Measurements from ENCODE around the gene PCDHGA2. TPM values are rescaled to one million over a fixed set of nuclear protein-coding genes. Genes with fewer than 3 reads are reported as not detected.

PCDHGA2 gene
- total and polyA plus RNA-seq, 11 donors: 2.7 to 15.1 (median 10.5) TPM

DNA sequence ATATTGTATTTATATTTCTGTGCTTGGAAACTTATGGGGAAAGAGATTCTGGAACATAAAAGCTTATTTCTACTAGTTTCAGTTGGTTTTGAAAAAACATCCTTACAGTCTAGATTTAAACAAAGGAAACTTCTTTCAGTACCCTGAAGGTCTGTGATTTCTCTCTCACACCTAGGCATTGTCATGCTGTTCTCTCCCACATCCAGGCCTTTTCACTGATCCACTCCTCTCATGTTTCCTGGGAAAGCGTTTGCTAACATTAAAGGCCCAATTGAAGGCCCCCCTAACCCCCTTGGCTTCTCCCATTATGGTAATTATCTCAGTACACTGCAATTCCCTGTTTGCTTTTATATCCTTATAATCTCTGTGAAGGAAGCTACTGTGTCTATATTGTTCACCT, 4.2 kb downstream of the PCDHGA2 start:
- Histone ChIP-seq H3K4me1 (peaks cover 0 to 10% (median 0%) of the 10 kb centered on the region in 12 donors), H3K27ac (peak overlapping the region; percentile 55 to 82 (median 72)), H3K36me3 (peaks cover 0 to 4% (median 0%) of the 10 kb centered on the region in 9 donors), H3K4me3 (peak overlapping the region in 10 of 12 donors; percentile 21 to 61 (median 46)), H3K9me3 (peaks cover 0 to 97% (median 47%) of the 10 kb centered on the region in 12 donors), H3K27me3 (peaks cover 0 to 28% (median 0%) of the 10 kb centered on the region in 9 donors)
- TF ChIP-seq, protein P1, sequence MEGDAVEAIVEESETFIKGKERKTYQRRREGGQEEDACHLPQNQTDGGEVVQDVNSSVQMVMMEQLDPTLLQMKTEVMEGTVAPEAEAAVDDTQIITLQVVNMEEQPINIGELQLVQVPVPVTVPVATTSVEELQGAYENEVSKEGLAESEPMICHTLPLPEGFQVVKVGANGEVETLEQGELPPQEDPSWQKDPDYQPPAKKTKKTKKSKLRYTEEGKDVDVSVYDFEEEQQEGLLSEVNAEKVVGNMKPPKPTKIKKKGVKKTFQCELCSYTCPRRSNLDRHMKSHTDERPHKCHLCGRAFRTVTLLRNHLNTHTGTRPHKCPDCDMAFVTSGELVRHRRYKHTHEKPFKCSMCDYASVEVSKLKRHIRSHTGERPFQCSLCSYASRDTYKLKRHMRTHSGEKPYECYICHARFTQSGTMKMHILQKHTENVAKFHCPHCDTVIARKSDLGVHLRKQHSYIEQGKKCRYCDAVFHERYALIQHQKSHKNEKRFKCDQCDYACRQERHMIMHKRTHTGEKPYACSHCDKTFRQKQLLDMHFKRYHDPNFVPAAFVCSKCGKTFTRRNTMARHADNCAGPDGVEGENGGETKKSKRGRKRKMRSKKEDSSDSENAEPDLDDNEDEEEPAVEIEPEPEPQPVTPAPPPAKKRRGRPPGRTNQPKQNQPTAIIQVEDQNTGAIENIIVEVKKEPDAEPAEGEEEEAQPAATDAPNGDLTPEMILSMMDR (IDR thresholded peaks at IDR 0.05): no peak
- TF ChIP-seq POLR2A (IDR thresholded peaks at IDR 0.05): no peak
- DNase-seq: no peak
- 16 to 21% (median 17%) methylated on average over 1 of the region's 1 CpG for WGBS, 4 donors
- peak; percentile 50 to 69 (median 59) for ATAC-seq
- intact Hi-C loops (cut with DNase I): loop anchor here in 3 of 10 donors (5.0 to 10.0 kb wide), 4 partner anchors 62 to 220 kb away; partner anchors contain the start of genes PCDHGA9 (in 1 of the 3) and PCDHGB6 (in 1 of the 3)

DNA sequence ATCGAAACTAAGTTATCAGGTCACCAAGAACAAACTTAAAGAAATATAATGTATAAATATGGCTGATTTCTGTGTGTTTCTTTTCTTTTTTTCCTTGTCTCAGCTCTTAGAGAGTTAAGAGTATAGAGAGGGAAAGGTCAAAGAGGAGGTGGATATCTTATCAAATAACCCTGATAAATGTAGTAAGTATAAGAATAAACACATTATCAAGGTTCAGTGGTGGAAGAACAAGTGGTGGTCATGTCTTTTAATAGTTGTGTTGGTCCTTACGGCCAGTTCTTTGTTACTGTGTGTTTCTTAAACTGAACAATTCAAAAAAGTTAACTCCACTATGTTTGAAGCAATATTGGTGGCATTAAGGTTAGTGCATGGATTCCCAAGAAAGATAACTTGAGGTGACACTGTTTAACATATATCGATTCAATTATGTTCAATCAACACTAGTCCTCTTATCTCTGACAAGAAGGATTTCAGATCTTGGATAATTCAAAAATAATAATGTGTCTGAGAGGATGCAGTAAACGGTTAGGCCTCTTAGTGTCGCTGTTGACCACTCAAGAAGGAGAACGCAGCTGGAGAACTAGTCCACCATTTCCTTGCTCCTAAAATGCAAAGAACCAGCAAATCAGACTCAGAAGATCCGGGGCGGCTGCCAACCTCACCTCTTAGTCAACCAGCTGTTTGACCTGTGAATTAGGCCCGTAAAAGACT, 4.8 kb downstream of the PCDHGA2 start, which contains the start of gene PCDHGA3:
Gene PCDHGA3, plus strand, starts transcription at position 588 of the 711 bp plus-strand sequence. CDS start 205 bp downstream, outside the sequence.
- Histone ChIP-seq H3K36me3 (peaks cover 0 to 7% (median 0%) of the 10 kb centered on the region in 9 donors), H3K27ac (peak within 1 kb of the TSS; percentile 57 to 82 (median 72)), H3K27me3 (peaks cover 0 to 28% (median 0%) of the 10 kb centered on the region in 9 donors), H3K4me1 (peaks cover 0 to 8% (median 0%) of the 10 kb centered on the region in 12 donors), H3K4me3 (peak within 1 kb of the TSS in 11 of 12 donors; percentile 32 to 64 (median 50)), H3K9me3 (peaks cover 0 to 97% (median 46%) of the 10 kb centered on the region in 12 donors)
- ATAC-seq: peak; percentile 58 to 63 (median 62)
- intact Hi-C loops (cut with DNase I): loop anchor here in 3 of 10 donors (5.0 to 10.0 kb wide), 4 partner anchors 61 to 219 kb away; partner anchors contain the start of genes PCDHGA9 (in 1 of the 3) and PCDHGB6 (in 1 of the 3)
- TF ChIP-seq POLR2A (IDR thresholded peaks at IDR 0.05): no peak
- TF ChIP-seq, protein P1 (IDR thresholded peaks at IDR 0.05): peak; percentile 34 to 61 (median 54)
- peak in 2 of 5 donors; percentile 46 to 56 for DNase-seq
- WGBS, 4 donors: 17 to 22% (median 19%) methylated on average over 9 of the region's 9 CpGs

DNA sequence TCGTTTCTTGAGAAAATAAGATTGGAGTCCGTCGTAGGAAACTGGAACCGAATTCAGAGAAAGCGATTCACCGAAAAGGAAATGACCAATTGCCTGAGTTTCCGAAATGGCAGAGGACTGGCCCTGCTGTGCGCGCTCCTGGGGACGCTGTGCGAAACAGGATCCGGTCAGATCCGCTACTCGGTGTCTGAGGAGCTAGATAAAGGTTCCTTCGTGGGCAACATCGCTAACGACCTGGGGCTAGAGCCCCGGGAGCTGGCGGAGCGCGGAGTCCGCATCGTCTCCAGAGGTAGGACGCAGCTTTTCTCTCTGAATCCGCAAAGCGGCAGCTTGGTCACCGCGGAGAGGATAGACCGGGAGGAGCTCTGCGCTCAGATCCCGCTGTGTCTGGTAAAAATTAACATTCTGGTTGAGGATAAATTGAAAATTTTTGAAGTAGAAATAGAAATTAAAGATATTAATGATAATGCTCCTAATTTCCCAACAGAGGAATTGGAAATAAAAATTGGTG, 5.4 kb downstream of the PCDHGA2 start:
- intact Hi-C loops (cut with DNase I): loop anchor here in 3 of 10 donors (5.0 to 10.0 kb wide), 4 partner anchors 61 to 218 kb away; partner anchors contain the start of genes PCDHGA9 (in 1 of the 3) and PCDHGB6 (in 1 of the 3)
- 18 to 22% (median 20%) methylated on average over 28 to 31 of the region's 31 CpGs for whole genome bisulfite sequencing, 4 donors
- Histone ChIP-seq H3K9me3 (peaks cover 0 to 97% (median 43%) of the 10 kb centered on the region in 12 donors), H3K4me3 (peak overlapping the region in 11 of 12 donors; percentile 32 to 64 (median 50)), H3K4me1 (peaks cover 0 to 8% (median 0%) of the 10 kb centered on the region in 12 donors), H3K27me3 (peaks cover 0 to 25% (median 0%) of the 10 kb centered on the region in 9 donors), H3K27ac (peak overlapping the region; percentile 55 to 82 (median 72)), H3K36me3 (peaks cover 0 to 7% (median 0%) of the 10 kb centered on the region in 9 donors)
- DNase-seq (no peak), ATAC-seq (peak in 3 of 4 donors; percentile 13 to 46 (median 35))
- no peak for TF ChIP-seq POLR2A (IDR thresholded peaks at IDR 0.05)
- TF ChIP-seq, protein P1 (IDR thresholded peaks at IDR 0.05): no peak

Measured in heart left ventricle (tissue), 16 donors.